ENCODE measurements around the gene NXPH3.
"Not testable (repeated sequence)": the region's sequence is repeated elsewhere in the genome, so short reads cannot be mapped to it uniquely, and the experiment has no call there.

Gene NXPH3

GRCh38 chr17:49567104-49567521 is 8.6 kb upstream of the NXPH3 start (continued):
- TF ChIP-seq, protein P1, sequence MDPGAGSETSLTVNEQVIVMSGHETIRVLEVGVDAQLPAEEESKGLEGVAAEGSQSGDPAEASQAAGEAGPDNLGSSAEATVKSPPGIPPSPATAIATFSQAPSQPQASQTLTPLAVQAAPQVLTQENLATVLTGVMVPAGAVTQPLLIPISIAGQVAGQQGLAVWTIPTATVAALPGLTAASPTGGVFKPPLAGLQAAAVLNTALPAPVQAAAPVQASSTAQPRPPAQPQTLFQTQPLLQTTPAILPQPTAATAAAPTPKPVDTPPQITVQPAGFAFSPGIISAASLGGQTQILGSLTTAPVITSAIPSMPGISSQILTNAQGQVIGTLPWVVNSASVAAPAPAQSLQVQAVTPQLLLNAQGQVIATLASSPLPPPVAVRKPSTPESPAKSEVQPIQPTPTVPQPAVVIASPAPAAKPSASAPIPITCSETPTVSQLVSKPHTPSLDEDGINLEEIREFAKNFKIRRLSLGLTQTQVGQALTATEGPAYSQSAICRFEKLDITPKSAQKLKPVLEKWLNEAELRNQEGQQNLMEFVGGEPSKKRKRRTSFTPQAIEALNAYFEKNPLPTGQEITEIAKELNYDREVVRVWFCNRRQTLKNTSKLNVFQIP (CRISPR knock-in tag; IDR thresholded peaks at IDR 0.05; ENCODE audit: borderline replicate concordance, low read depth), result no peak
- TF ChIP-seq ESRRG (CRISPR knock-in tag; IDR thresholded peaks at IDR 0.05) (no peak), ZFP30 (CRISPR knock-in tag; IDR thresholded peaks at IDR 0.05) (no peak)

GRCh38 chr17:49567871-49568694 is 7.6 kb upstream of the NXPH3 start:
- peak; percentile 80 for ATAC-seq
- no peak for TF ChIP-seq TSHZ2 (CRISPR knock-in tag; IDR thresholded peaks at IDR 0.05)
- TF ChIP-seq ZFP3 (CRISPR knock-in tag; IDR thresholded peaks at IDR 0.05), result 0 out of 2 replicates have a peak, but pooled peaks have one; percentile 33

DNA sequence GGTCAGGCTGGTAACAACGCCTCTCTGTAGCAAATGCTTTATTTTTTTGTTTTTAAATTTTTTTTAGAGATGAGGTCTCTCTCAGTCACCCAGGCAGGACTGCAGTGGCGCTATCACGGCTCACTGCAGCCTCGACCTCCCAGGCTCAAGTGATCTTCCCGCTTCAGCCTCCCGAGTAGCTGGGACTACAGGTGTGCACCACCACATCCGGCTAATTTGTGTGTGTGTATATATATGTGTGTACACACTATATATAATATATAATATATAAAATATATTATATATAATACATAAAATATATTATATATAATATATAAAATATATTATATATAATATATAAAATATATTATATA is 7.0 kb upstream of the NXPH3 start:
- not testable (repeated sequence) for ATAC-seq

GRCh38 chr17:49570540-49571242 is 5.0 kb upstream of the NXPH3 start:
- TF ChIP-seq PPARA (CRISPR knock-in tag; IDR thresholded peaks at IDR 0.05; ENCODE audit: borderline replicate concordance), result no peak
- TF ChIP-seq CREB5 (CRISPR knock-in tag; IDR thresholded peaks at IDR 0.05; ENCODE audit: low read depth), result no peak
- TF ChIP-seq ZC3H10 (CRISPR knock-in tag; IDR thresholded peaks at IDR 0.05), result no peak
- no peak for TF ChIP-seq TOX (CRISPR knock-in tag; IDR thresholded peaks at IDR 0.05; ENCODE audit: borderline replicate concordance)
- TF ChIP-seq ESRRG (CRISPR knock-in tag; IDR thresholded peaks at IDR 0.05), result no peak
- no peak for TF ChIP-seq ZNF70 (CRISPR knock-in tag; IDR thresholded peaks at IDR 0.05)
- no peak for TF ChIP-seq CSDC2 (CRISPR knock-in tag; IDR thresholded peaks at IDR 0.05)
- no peak for TF ChIP-seq ZFP30 (CRISPR knock-in tag; IDR thresholded peaks at IDR 0.05)
- TF ChIP-seq ZNF8 (CRISPR knock-in tag; IDR thresholded peaks at IDR 0.05), result no peak
- no peak for TF ChIP-seq OSR1 (CRISPR knock-in tag; IDR thresholded peaks at IDR 0.05)
- ATAC-seq, result peak; percentile 0; the same call in 1 of the 3 replicates

DNA sequence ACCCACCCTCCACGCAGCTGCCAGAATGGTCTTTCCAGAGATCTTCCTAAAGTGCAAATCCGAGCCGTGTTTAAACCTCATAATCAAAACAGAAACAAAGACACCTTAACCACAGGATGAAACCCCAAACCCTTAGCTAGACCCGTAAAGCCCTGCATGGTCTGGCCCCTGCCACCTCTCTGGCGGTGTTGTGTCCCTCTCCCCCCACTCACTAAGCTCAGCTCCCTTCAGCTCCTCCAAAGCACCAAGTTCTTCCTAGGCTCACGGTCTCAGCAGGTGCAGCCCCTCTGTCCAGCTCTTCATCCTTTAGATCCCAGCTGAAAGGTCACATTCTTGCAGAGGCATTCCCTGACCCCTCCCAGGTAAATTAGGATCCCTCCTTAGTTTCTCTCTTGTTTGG is 4.4 kb upstream of the NXPH3 start:
- TF ChIP-seq ZNF8 (CRISPR knock-in tag; IDR thresholded peaks at IDR 0.05), result no peak
- TF ChIP-seq TSHZ2 (CRISPR knock-in tag; IDR thresholded peaks at IDR 0.05), result no peak
- TF ChIP-seq BACH2 (CRISPR knock-in tag; IDR thresholded peaks at IDR 0.05; ENCODE audit: borderline replicate concordance), result no peak
- TF ChIP-seq CREB5 (CRISPR knock-in tag; IDR thresholded peaks at IDR 0.05; ENCODE audit: low read depth), result no peak
- no peak for TF ChIP-seq ESRRG (CRISPR knock-in tag; IDR thresholded peaks at IDR 0.05)
- TF ChIP-seq TOX (CRISPR knock-in tag; IDR thresholded peaks at IDR 0.05; ENCODE audit: borderline replicate concordance), result no peak
- no peak for TF ChIP-seq SNAI2 (CRISPR knock-in tag; IDR thresholded peaks at IDR 0.05)
- no peak for ATAC-seq
